ENCODE data around the gene EVA1C. TPM values are rescaled to one million over a fixed set of nuclear protein-coding genes. Genes with fewer than 3 reads are reported as not detected.

EVA1C gene
- total RNA-seq, 1 experiment from 2014 or later, result 0.98 TPM

- Histone ChIP-seq H3K4ac (ENCODE audit: low read depth, low read length) (no peak overlapping the region), H3K79me1 (ENCODE audit: insufficient read depth, low read depth, low read length, poor library complexity, severe bottlenecking) (no peaks in the 10 kb centered on the region), H3K4me1 (ENCODE audit: insufficient read depth, low read length) (no peaks in the 10 kb centered on the region), H2AK5ac (ENCODE audit: insufficient read length, low read length) (no peak overlapping the region), H3K23me2 (ENCODE audit: insufficient read length, low read depth, low read length, poor library complexity, severe bottlenecking) (peaks cover 10% of the 10 kb centered on the region), H3K27ac (ENCODE audit: insufficient read length, low read depth, low read length) (no peak overlapping the region), H2BK12ac (ENCODE audit: insufficient read length, low read depth, low read length) (no peak overlapping the region), H4K20me1 (ENCODE audit: control insufficient read depth, insufficient read depth, insufficient read length) (no peaks in the 10 kb centered on the region), H4K5ac (ENCODE audit: insufficient read length, low read depth, low read length) (no peak overlapping the region), H2BK15ac (ENCODE audit: low read depth, low read length) (no peak overlapping the region), H3T11ph (ENCODE audit: low read length) (no peak overlapping the region), H2BK20ac (ENCODE audit: low read depth, low read length, poor library complexity, severe bottlenecking) (no peak overlapping the region), H3K56ac (ENCODE audit: insufficient read length, low read depth, low read length) (no peak overlapping the region), H2BK5ac (ENCODE audit: insufficient read length, low read length) (no peak overlapping the region), H3K4me2 (ENCODE audit: insufficient read depth, insufficient read length, low read length) (no peak overlapping the region), H3K9ac (ENCODE audit: extremely low read depth, insufficient read length, low read length) (no peak overlapping the region), H3K14ac (ENCODE audit: insufficient read depth, low read length) (no peak overlapping the region), H2AFZ (ENCODE audit: low read length) (no peak overlapping the region), H3K23ac (ENCODE audit: insufficient read length, low read depth, low read length) (no peak overlapping the region), H3K79me2 (ENCODE audit: insufficient read depth, low read length) (no peaks in the 10 kb centered on the region), H3K27me3 (ENCODE audit: insufficient read depth, low read length) (peaks cover 39% of the 10 kb centered on the region), H4K8ac (replicated peaks; ENCODE audit: insufficient read length, low read depth, low read length) (no peak overlapping the region), H2BK120ac (ENCODE audit: low read depth, low read length, poor library complexity, severe bottlenecking) (no peak overlapping the region), H3K18ac (ENCODE audit: insufficient read length, low read depth, low read length) (no peak overlapping the region), H3K9me3 (ENCODE audit: control insufficient read depth, low read depth, low read length) (no peaks in the 10 kb centered on the region), H4K91ac (ENCODE audit: insufficient read length, low read depth, low read length) (no peak overlapping the region)
- Mint-ChIP-seq H3K4me1 (peaks cover 22% of the 10 kb centered on the region in 2 experiments), H3K27ac (no peak overlapping the region), H3K36me3 (ENCODE audit: insufficient read depth in 1 of 3, low read depth in 3 of 3) (no peaks in the 10 kb centered on the region; a peak in 1 of 7 replicates), H3K4me3 (no peak overlapping the region), H3K27me3 (ENCODE audit: low read depth) (peaks cover 66% of the 10 kb centered on the region), H3K9me3 (no peaks in the 10 kb centered on the region)
- no CpG with 5 or more reads among the region's 4 CpGs for WGBS (ENCODE audit: extremely low coverage, insufficient read length, low lambda C conversion rate)
- DNase-seq, result no peak
- TF ChIP-seq, protein P1, sequence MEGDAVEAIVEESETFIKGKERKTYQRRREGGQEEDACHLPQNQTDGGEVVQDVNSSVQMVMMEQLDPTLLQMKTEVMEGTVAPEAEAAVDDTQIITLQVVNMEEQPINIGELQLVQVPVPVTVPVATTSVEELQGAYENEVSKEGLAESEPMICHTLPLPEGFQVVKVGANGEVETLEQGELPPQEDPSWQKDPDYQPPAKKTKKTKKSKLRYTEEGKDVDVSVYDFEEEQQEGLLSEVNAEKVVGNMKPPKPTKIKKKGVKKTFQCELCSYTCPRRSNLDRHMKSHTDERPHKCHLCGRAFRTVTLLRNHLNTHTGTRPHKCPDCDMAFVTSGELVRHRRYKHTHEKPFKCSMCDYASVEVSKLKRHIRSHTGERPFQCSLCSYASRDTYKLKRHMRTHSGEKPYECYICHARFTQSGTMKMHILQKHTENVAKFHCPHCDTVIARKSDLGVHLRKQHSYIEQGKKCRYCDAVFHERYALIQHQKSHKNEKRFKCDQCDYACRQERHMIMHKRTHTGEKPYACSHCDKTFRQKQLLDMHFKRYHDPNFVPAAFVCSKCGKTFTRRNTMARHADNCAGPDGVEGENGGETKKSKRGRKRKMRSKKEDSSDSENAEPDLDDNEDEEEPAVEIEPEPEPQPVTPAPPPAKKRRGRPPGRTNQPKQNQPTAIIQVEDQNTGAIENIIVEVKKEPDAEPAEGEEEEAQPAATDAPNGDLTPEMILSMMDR (conservative IDR thresholded peaks at IDR 0.05), result no peak
These were observed 2.2 kb upstream of the EVA1C start for GRCh38 chr21:32410291-32410690.
